GM12891 (cell line): ENCODE data around the gene TOPBP1.

ENCODE experiments used
- POLR2A ChIP-seq: IDR thresholded peaks from 2 replicates; pipeline ENCODE4 v1.6.1; 2011; ENCODE audit warnings: low read depth, low read length, control low read depth
- TAF1 ChIP-seq: IDR thresholded peaks from 2 replicates; pipeline ENCODE4 v1.6.1; 2011; ENCODE audit warnings: low read depth, low read length, control low read depth

- TF ChIP-seq TAF1 (no peak), POLR2A (no peak)
Measured at GRCh38 chr3:133561679-133562078, 100.1 kb downstream of the TOPBP1 start.
